Measurements from ENCODE around the gene PRR20D. TPM values are rescaled to one million over a fixed set of nuclear protein-coding genes. Genes with fewer than 3 reads are reported as not detected.
"Not testable (repeated sequence)": the region's sequence is repeated elsewhere in the genome, so short reads cannot be mapped to it uniquely, and the experiment has no call there.

Gene PRR20D
- total RNA-seq (2021; fragmentation: NEBNext Ultra II Directional; extraction: Animal tissue kit (Norgen Biotek cat#: 25700)), result not detected
- long read RNA-seq, result 0 reads

GRCh38 chr13:57160332-57160731 is at the start of gene PRR20D:
Gene PRR20D, plus strand, starts transcription at chr13:57160632. Its CDS starts 387 bp downstream, at chr13:57161019.
- H3K4me3 Mint-ChIP-seq; H3K27me3 Mint-ChIP-seq (ENCODE audit: insufficient read depth); H3K9me3 Mint-ChIP-seq; H3K36me3 Mint-ChIP-seq (ENCODE audit: low read depth); H3K4me1 Mint-ChIP-seq (ENCODE audit: low read depth); DNase-seq; H3K27ac Mint-ChIP-seq: not testable (repeated sequence)

GRCh38 chr13:57114945-57115344 is 45.5 kb upstream of the PRR20D start:
- no peak for TF ChIP-seq CTCF (IDR thresholded peaks at IDR 0.05)
- Mint-ChIP-seq H3K36me3 (ENCODE audit: low read depth) (no peaks in the 10 kb centered on the region), H3K4me3 (no peak overlapping the region)

DNA sequence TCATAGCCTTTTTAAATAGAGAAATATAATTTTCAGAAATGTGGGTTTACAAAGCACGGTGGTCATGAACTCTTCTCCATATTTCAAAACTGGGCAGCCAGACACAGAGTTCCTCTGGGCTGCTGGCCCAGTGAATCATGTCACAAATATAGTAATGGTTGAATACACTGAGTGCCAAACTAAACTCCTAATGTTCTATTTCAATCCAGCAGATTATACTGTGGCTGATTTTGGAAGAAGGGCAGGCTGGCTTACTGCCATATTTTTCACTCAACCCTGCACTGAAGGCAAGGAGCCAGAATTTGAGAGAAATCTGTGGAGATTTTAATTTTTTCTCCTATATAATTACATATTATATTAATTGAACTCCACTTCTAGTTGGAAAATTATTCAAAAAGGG is 36.8 kb upstream of the PRR20D start:
- Mint-ChIP-seq H3K27ac (no peak overlapping the region), H3K4me1 (ENCODE audit: low read depth) (no peaks in the 10 kb centered on the region), H3K9me3 (peaks cover 14% of the 10 kb centered on the region), H3K4me3 (no peak overlapping the region), H3K36me3 (ENCODE audit: low read depth) (no peaks in the 10 kb centered on the region), H3K27me3 (ENCODE audit: insufficient read depth) (no peaks in the 10 kb centered on the region)
- no peak for DNase-seq
- TF ChIP-seq CTCF (IDR thresholded peaks at IDR 0.05), result no peak

More at GRCh38 chr13:57114945-57115344, 45.5 kb upstream of the PRR20D start:
- Mint-ChIP-seq H3K27ac (no peak overlapping the region), H3K4me1 (ENCODE audit: low read depth) (no peaks in the 10 kb centered on the region), H3K9me3 (peaks cover 39% of the 10 kb centered on the region), H3K27me3 (ENCODE audit: insufficient read depth) (no peaks in the 10 kb centered on the region)
- no peak for DNase-seq

DNA sequence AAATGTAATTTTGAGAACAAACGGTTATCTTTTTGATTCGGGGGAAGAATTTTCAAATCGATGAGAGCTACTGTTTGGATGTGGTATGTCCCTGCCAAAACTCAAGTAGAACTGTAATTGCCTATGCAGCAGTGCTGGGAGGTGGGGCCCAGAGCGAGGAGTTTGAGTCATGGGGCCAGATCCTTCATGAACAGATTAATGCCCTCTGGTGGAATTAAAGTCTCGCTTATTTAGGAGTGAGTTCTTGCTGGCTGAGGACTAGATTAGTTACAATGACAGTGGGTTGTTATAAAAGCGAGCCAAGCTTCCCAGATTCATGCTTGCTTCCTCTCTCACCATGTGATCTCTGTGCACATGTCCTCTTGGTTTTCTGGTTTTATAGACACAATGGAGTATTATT is 31.5 kb upstream of the PRR20D start:
- peaks cover 22% of the 10 kb centered on the region for H3K9me3 Mint-ChIP-seq
- no peak for DNase-seq
- no peaks in the 10 kb centered on the region for H3K27me3 Mint-ChIP-seq (ENCODE audit: insufficient read depth)
- H3K36me3 Mint-ChIP-seq (ENCODE audit: low read depth), result no peaks in the 10 kb centered on the region
- no peak for TF ChIP-seq CTCF (IDR thresholded peaks at IDR 0.05)
- H3K4me3 Mint-ChIP-seq, result no peak overlapping the region
- H3K27ac Mint-ChIP-seq, result no peak overlapping the region
- H3K4me1 Mint-ChIP-seq (ENCODE audit: low read depth), result no peaks in the 10 kb centered on the region

- no peak for TF ChIP-seq CTCF (IDR thresholded peaks at IDR 0.05)
- no peak for DNase-seq
- H3K36me3 Mint-ChIP-seq (ENCODE audit: low read depth), result no peaks in the 10 kb centered on the region
- H3K4me1 Mint-ChIP-seq (ENCODE audit: low read depth), result no peaks in the 10 kb centered on the region
- H3K9me3 Mint-ChIP-seq, result peaks cover 8% of the 10 kb centered on the region
- no peaks in the 10 kb centered on the region for H3K27me3 Mint-ChIP-seq (ENCODE audit: insufficient read depth)
- no peak overlapping the region for H3K4me3 Mint-ChIP-seq
- H3K27ac Mint-ChIP-seq, result no peak overlapping the region
Measured at GRCh38 chr13:57136093-57136492, 24.3 kb upstream of the PRR20D start.

DNA sequence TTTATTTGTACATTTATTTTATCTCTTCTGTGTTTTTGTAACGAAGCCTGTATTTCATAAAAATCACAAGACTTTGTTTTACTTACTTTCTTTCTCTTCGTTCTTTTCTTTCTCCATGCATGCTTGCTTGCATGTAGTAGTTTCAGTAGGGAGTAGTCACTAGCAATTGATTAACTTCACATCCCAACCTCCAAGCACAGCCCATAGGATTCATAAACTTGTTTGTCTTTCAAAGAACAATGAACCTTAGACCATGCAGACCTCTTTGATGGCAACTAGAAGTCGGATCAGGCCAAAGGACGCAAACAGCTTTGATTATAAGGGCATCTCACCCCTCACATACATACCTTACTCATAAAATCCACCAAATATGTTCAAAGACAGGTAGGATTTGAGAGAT is 22.8 kb upstream of the PRR20D start:
- no peaks in the 10 kb centered on the region for H3K4me1 Mint-ChIP-seq (ENCODE audit: low read depth)
- no peaks in the 10 kb centered on the region for H3K27me3 Mint-ChIP-seq (ENCODE audit: insufficient read depth)
- no peaks in the 10 kb centered on the region for H3K36me3 Mint-ChIP-seq (ENCODE audit: low read depth)
- no peak for TF ChIP-seq CTCF (IDR thresholded peaks at IDR 0.05)
- no peak overlapping the region for H3K4me3 Mint-ChIP-seq
- H3K27ac Mint-ChIP-seq, result no peak overlapping the region
- H3K9me3 Mint-ChIP-seq, result peaks cover 8% of the 10 kb centered on the region
- DNase-seq, result no peak
